COLO829 (cell line): ENCODE results near the gene NRXN3.

Experiments used
- DNase-seq: peaks from one replicate; pipeline ENCODE4 v3.0.0; 2012; ENCODE audit warnings: low spot score

The NRXN3 gene

DNA sequence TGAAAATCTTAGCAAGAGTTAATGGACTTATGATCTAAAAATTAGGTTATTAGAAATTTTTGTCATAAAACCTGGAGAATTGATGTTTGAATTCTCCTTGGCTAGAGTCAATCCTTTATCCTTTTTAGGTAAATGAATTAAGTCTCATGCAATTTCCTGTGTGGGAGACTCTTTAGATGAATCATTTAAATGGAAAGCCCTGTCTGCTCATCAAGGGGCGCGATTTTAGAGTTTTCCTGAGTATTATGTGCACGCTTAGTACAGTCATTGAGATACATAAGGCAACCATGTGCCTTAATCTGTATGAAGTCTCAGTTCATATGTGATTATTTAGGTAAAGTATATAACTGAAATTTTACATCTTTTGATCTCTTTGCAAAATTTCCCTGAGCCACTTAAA lies 974.7 kb downstream of the NRXN3 start:
- DNase-seq = no peak

DNA sequence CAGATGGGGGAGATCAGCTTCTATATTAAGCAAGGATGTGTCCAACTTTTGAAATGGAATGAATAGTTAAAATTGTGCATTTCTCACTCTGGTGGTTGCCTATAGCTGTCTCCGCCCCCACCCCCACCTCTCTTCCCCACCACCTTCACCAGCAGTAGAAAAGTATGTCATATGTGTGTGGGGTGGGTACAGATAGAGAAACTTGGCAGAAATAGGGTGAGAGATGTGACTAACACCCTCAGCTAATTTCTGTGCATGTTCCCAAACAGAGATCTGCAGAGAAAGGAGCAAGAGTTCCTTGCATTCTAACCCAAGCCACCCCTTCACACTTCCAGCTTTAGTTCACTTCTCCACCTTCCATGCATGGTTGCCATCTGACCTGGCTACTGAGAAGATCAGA lies 980.1 kb downstream of the NRXN3 start:
- no peak for DNase-seq

DNA sequence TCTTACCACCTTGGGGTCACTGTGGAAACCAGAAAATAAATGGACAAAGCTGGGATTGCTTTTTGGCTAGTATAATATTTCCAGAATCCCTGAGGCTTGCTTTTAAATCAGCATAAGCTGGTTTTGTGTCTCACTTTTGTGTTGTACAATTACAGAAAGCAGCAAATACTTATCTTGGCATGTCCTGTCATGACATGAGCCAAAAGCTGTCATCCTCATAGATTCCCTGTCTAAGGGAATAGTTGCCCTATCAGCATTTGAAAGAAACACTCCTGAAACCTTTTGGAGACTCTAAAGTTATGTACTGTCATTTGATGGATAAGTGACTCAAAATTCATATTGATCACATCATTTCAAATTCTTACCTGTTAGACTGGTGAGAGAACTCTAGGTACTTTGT lies 987.2 kb downstream of the NRXN3 start:
- DNase-seq = no peak

DNA sequence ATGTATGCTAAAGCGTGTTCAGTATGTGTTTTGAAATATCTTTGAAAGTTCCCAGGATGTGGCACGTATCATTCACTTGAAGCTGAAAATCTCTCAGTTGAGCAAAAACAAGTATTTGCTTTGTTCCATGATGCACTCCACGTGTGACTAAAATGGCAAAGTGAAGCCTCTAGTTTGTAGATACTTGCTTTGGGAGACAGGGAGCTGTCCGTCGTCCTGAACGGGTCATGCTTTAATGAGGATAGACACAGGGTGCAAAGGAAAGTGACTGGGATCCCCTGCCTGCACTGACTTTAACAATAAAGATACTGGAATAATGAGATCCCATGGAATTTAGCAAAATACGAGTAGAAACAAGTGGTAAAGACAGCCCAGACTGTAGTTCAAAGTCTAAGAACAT lies 991.4 kb downstream of the NRXN3 start:
- peak; percentile 48 for DNase-seq

DNA sequence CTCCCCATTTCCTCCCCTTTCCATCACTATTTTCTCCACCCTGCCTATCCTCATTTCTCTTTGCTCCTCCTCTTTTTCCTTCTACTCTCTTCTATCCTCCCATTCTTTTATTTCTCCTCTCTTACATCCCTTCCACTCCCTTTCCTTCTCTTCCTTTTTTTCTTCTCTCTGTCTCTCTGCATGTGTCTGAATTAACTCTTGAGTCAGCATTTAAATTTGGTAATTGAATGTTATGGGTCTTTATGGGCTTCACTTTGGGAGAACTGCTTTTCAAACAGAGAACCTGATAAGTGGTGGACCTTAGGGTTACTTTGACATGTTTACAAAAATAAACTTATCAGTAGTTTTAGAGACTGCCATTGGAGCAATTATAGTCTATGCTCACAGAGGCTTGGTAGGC lies 992.7 kb downstream of the NRXN3 start:
- no peak for DNase-seq

DNA sequence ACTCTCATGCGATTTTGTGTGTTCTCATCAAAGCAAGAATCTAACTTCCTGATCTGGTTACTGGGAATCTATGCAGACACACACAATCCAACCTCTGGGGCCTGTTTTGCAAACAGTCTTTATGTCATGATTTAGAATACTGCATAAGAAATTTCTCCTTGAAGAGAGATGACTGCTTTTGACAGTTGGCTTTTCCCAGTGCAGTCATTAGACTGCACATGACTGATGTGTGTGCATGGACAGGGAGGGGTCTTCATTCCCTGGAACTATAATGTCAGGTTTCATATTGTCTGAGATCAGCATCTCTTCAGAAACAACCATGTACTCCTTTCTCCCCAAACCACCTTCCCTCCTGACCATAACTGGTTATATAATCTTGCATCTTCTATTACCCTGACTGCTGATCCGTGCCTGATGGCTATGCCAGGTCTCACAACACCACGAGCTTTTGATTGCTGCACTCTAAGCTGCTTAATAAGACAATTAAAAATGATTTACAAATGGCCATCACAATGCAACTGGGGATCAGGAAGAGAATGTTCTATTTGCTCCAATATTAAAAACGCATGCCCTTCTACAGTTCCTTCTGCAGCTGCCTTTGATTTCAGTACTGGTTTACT lies 995.4 kb downstream of the NRXN3 start:
- no peak for DNase-seq

DNA sequence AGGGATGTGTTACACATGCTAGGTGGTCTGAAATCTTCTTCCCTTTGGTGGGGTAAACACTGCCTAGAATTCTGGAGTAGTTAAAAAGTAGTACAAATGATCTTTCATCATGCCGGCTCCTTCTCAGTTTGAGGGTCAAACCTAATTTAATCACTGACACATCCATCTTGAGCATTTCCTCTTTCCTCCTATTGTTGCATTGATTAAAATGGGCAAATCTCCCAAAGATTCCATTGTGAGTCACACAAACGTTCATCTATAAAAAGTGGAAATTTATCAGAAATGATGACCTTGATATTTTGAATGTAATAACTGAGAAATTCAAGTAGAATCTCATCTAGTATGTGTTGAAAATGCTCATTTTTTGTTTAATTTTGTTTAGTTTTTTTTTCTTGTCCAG lies 996.0 kb downstream of the NRXN3 start:
- no peak for DNase-seq

DNA sequence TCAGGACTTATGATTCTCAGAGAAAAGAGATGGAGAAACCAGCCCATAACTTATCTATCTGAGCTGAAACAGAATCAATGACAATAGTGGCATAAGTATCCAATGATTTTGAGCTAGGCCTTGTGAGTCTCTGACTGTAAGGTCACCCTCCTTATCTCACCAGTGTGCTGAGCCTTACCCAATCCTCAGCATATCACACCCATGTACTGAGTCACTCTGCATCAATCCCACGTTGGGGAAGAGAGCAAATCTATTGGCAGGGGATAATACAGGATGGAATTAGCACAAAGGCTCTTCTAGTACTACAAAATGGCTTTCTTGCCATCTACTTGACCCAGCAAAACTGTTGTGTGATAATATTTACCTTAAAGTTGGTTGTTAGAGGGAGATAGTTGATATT lies 997.8 kb downstream of the NRXN3 start:
- no peak for DNase-seq

DNA sequence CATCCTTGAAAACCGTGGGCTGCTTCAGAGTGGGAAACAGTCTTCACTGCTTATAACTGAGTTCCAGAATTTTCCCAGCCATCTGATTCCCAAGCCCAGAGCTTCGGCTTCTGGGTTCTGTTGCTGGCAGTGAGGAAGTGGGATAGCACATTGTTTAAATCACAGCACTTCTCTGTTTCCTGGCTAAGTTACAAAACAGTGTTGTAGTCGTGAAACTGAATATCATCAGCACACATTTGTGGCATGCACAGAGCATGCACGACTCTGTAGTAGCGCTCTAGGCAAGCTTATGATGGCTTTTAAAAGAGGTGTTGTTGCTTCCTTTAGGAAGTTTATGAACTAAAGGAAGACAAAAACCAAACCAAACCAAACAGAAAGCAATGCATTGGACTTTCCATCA lies 1005.5 kb downstream of the NRXN3 start:
- DNase-seq = no peak

DNA sequence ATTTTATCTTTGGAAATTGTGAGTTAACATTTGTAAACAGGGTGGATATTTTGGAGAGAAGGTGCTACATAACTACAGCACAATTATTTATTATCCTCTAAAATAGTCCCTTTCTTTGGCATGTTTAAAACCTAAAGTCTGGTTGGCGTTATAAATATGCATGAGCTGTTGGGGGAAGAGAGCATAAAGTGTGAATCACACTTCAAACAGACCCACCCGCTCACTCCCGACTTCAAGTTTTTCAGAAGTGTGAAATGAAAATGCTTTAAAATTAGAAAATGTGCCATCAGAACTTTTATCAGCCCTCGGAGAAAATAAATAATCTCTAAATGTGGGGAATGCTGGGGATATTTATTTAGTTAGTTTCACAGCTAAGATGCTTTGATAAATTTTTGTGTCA lies 1006.9 kb downstream of the NRXN3 start:
- no peak for DNase-seq

DNA sequence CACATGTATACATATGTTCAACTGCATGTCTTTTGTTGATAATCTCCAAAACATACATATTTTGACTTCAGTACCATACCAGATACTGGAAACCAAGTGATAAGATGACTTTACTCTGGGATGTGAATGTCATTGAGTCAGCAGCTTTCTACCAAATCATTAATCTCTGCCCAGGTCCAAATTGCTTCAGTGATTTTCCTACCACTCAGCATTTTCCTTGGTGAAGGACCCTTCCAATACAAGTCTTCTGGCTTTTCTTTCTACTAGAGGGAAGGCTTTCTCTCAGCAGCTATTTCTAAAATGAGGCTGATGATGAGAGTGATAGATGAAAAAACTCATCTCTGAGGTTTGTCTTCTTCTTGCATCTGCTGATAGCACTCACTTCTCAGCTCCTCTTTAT lies 1008.5 kb downstream of the NRXN3 start:
- DNase-seq = no peak

DNA sequence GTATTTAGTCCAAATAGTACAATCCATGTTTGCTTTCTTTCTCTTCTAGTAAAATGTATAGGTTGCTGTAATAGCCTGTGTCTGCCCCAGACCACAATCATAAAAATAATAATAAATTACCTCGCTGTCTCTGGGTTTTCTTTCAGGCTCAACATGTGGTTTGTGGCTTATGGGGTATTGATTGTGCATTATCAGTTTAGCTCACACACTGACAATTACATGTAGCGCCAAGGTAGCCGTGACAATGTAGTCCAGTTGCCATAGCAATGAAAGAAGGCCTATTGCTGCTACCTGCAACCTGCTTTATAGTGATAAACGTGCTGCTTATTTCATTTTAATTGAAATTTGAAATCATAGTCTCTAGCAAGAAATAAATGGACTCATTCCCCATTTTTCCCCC lies 1009.8 kb downstream of the NRXN3 start:
- no peak for DNase-seq

DNA sequence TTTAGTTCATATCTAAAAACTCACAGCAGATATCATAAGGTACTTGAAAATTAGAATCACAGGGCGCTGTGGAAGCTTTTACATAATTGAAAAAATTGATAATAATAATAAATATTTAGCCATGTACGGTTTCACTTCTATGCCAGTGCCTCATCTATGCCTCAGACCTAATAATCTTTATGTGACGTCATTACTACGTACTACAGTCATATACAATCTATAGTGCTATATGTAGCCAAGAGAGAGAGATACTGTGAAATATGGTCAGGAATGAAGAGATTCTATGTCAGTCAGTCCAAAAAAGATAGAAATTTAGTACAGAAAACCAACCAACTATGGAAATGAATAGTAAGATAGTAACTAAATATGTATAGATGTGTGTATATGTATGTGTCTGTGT lies 1010.5 kb downstream of the NRXN3 start:
- DNase-seq = no peak

DNA sequence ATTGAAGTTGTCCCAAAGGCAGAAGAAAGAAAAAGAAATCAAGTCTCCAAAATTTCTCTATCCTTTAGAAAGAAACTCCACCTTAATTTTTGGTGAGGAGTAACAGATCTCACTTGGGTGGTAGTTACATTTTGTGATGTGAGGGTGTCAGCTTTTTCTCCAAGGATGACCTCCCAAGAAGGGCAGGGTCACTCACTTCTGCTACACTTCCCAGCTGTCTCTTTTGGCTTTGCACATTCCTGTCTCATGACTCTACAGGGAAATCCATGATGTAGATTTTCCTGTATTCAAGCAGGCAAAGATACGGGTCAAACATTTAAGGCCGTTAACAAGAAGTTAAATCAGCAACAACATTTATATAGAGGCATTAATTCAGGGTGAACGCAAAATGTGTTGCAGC lies 1016.4 kb downstream of the NRXN3 start:
- no peak for DNase-seq

DNA sequence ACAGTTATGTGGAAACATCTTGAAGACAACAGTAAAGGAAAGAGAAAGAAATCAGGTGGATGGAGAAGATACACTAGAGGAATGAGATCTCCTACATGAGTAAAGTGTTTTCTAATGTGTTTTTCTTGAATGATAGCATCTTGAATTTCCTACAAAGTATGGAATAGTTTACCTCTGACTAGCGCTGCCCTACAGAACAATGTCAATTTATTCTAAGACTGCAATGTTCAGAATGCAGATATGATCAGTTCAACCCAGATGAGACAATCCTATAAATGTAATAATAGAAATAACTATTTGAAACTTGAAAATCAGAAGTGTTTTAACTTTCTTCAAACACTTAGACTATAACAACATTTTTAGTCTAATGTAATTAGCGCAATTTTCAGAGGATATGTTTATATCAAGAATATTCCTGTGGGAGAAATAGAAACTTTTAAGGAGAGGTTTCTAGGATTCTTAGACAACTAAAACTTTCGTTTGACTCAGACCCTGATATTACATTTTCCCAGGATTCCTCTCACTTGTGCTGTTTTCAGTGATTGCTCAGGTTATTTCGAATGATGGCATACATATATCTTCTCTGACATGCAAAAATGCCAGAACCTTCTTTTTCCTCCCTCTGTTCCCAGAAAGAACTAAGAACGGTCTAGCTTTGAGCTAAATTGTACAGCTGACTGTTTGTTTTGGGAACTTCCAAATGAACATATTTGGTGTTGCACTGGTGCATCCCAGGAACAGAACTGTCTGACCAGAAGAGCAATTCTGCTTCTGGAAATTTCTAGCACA lies 1023.7 kb downstream of the NRXN3 start:
- DNase-seq = no peak

DNA sequence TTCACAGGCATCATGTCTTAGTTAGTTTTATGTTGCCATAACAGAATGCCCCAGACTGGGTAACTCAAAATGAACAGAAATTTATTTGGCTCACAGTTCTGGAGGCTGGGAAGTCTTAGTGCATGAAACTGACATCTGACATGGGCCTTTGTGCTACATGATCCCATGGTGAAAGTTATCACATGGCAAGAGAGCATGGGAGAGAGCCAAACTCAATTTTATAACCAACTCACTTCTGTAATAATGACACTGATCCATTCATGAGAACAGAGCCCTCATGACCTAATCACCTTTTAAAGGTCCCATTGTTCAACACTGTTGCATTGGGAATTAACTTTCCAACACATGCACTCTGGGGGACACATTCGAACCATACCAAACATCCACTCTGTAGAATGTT lies 1026.0 kb downstream of the NRXN3 start:
- DNase-seq = peak; percentile 58

DNA sequence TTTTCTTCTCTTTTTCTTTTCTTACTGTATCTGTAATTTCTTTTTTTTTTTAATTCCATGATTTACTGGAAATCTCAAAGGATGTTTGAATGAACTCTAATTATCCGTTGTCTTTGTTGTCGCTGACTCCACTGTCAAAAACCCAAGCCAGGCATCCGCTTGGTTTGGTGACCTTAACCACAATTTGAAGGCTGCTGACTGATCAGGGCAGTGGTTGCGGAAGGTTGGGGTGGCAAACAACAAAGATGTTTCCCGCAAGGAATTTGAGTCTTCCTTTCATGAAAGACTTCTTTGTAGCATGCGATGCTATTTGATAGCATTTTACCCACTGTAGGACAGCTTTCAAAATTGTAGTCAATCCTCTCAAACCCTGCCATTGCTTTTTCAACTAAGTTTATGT lies 1027.3 kb downstream of the NRXN3 start:
- peak; percentile 56 for DNase-seq

DNA sequence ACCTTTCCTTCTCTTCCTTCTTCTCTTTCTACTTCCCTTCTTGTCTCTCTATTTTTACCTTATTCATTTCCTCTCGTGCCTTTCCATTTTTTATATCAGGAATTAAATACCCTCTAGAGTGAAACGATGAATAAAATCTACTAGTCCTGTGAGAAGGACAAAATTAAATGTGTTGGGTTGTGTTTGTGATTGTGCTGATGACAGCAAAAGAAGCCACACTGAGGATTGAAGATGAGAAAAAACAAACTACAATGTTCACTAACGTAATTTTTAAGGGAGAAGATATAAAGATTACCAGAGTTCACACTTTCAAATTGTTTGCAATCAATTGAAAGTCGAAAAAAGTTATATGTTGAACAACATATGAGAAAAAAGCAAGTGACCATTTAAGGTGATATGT lies 1029.0 kb downstream of the NRXN3 start:
- no peak for DNase-seq

DNA sequence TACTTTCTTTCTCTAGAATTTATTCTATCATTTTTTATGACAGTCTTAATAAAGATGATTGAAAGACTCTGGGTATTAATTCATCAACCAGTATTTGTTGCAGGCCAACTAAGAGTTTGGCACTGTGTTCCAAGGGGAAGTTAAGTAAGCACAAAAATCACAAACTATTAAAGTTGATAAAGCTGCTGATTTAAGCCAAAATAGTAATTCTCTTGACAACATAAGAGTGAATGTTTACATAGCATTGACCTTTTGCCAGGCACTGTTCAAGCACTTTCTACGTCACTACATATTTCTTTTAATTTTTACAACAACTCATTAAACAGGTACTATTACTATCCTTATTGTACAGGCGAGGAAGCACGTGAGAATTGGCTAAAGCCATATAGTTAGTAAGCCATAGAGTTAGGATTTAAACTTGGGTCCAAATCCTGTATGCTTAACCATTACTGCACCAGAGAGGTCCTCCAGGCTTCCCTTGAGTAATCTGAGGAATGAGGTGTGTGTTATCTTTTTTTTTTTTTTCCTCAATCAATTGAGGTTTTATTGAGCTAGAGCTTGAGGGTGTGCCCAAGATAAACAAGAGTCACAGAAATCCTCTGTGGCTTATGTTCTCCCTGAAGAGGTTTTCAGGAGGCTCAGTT lies 1031.5 kb downstream of the NRXN3 start:
- DNase-seq = no peak

DNA sequence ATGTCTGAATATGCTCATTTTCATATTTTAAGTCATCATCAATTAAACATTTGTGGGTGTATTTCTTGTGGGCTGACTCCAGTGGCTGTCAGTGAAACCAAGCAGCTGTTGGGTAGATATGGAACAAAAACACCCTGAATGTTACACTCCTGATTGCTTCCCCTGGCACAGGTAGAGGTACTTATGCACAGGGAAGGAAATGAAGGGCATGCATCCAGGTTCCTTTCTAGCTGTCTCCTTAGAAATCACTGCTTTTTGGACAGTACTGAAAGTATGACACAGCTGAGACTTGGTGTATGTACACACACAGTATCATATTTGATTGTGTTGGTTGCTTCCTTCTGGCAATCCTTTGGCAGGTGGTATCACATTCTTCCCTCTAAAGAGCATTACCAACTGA lies 1034.4 kb downstream of the NRXN3 start:
- no peak for DNase-seq

DNA sequence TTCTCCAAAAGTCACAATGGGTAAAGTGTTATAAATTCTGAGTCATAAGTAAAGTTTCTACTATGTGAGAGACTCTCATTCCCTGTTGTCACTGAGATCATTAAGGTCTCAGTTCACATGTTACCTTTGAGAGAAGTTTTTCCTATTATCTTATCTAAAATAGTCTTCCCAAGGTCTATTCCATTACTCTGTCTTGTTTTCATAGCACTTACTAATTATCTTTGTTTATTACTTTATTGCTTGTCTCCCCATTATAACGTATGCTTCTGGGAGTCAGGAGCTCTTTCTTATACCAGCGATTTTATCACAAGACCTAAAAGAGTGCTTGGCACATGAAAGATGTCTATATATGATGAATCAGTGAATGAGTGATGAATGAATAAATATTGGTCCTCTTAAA lies 1039.2 kb downstream of the NRXN3 start:
- DNase-seq = no peak

DNA sequence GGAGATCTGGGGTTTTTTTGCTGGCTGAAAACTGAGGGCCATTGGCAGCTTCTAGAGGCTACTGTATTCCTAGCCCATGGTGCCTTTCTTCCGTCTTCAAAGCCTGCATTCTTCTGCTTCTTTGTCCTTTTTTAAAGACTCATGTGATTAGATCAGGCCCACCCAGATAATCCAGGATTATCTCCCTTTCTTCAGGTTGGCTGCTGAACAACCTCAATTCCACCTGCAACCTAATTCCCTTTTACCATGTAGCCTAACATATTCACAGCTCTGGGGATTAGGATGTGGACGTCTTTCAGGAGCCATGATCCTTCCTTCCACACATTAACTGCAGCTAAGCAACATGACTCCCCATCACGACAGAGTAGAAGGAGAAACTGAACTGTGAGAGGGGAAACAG lies 1055.6 kb downstream of the NRXN3 start:
- DNase-seq = no peak

DNA sequence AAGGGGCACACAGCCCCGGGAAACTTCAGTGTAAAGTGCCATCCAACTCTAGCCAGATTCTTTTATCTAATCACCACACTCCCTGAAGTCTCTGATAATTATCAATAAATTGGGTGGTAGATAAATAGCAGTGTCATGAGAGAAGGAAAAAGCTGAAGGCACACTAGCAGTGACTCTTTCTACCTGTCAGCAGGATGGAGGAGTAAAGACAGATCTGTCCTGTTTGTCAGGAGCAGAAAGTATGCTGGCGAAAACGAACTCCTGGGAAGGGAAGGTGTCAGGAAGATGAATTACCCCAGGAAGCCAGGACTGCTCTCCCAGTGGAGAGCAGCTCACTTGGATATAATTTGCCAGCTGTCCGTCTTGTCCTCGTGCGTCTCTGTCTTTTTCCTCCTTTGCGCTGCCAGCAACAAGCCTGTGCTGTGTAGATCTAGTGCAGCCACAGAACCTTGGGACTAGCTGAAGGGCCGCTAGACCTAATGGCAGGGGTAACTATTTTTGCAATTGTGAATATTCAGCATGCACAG lies 1059.3 kb downstream of the NRXN3 start:
- no peak for DNase-seq
